Adipose tissue (tissue), 3 donors: ENCODE results near the gene ZNF835. TPM values are rescaled to one million over a fixed set of nuclear protein-coding genes. Genes with fewer than 3 reads are reported as not detected.

ENCODE experiments used
- H3K27ac ChIP-seq: one replicate; pipeline ENCODE4 v1.5.1; 2013; ENCODE audit warnings: low read depth, low read length
- WGBS, 3 donors: extraction: QIAGEN DNeasy Blood & Tissue Kit; methylation state at CpG; one replicate each; pipeline ENCODE4 v1.1.7; 2013; 5-methylcytosine and 5-hydroxymethylcytosine counted together
- polyA plus RNA-seq, 3 donors: library from polyadenylated mRNA; stranded (reverse); fragments of 200-250 nt; gene quantifications; one replicate each; pipeline ENCODE4 v1.2.3, GENCODE V29; 2013
- donor health status: healthy with polysubstance abuse.
- donor health status: Bipolar disorder and iron deficiency.
- donor health status: healthy.

The ZNF835 gene
- polyA plus RNA-seq, 3 donors, result 0.11 to 2.0 (median 1.1) TPM

DNA sequence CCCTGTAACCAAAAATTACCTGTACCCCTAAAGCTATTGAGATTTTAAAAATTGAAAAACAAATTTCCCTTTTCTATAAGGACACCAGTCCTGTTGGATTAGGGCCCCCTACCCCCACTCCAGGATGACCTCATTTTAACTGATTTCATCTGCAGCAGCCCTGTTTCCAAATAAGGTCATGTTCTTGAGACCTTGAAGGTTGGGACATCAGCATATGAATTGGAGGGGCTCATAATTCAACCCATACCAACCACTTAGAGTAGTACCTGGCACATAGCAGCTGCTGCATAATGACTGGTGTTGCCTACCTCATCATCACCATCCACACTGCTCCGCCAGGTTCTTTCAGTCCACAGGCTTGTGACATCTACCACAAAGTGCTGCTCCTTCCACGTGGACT lies 58.8 kb downstream of the ZNF835 start:
- WGBS, 3 donors, result 82 to 94% (median 92%) methylated on average over 2 of the region's 2 CpGs
- no peak overlapping the region for H3K27ac ChIP-seq

Other genes with a start within 250 kb of the ZNF835 start
- 1 to 10 TPM in 2 of 3 donors, under 1 TPM in 1; 0.98 to 3.0 (median 1.6) TPM for gene ZNF667, start 194.4 kb downstream of the ZNF835 start, polyA plus RNA-seq
- gene ZNF471, start 163.9 kb downstream of the ZNF835 start, polyA plus RNA-seq, result 1 to 10 TPM; 1.7 to 2.8 (median 1.8) TPM
- 1 to 10 TPM; 2.1 to 5.3 (median 2.6) TPM for gene ZFP28, start 132.8 kb downstream of the ZNF835 start, polyA plus RNA-seq
- gene ZNF470, start 104.3 kb downstream of the ZNF835 start, polyA plus RNA-seq, result 1 to 10 TPM in 1 of 3 donors, under 1 TPM in 2; 0.79 to 4.3 (median 0.92) TPM
- 1 to 10 TPM; 2.2 to 4.2 (median 3.4) TPM for gene ZNF71, start 76.5 kb downstream of the ZNF835 start, polyA plus RNA-seq
- gene SMIM17, start 28.6 kb downstream of the ZNF835 start, polyA plus RNA-seq, result under 1 TPM in 2 of 3 donors, not detected in 1; 0.07 to 0.43 TPM
- gene PEG3, start 169.0 kb upstream of the ZNF835 start, polyA plus RNA-seq, result 1 to 10 TPM; 1.3 to 2.4 (median 2.2) TPM
- under 1 TPM in 2 of 3 donors, not detected in 1; 0.09 to 0.12 TPM for gene ZIM2, start 169.0 kb upstream of the ZNF835 start, polyA plus RNA-seq